ENCODE measurements around the gene TANC1. TPM values are rescaled to one million over a fixed set of nuclear protein-coding genes. Genes with fewer than 3 reads are reported as not detected.

TANC1 gene
- total RNA-seq, 1 experiment from 2014 or later = 2.5 TPM

- TF ChIP-seq CTCF (conservative IDR thresholded peaks at IDR 0.05) = no peak
- H3K4me1 Mint-ChIP-seq = peaks cover 13 to 16% of the 10 kb centered on the region in 2 experiments
Measured at GRCh38 chr2:159155320-159155719, 186.9 kb downstream of the TANC1 start.

More at GRCh38 chr2:159155320-159155719, 186.9 kb downstream of the TANC1 start:
- Histone ChIP-seq H4K5ac (ENCODE audit: insufficient read length, low read depth, low read length) (no peak overlapping the region), H3K27ac (ENCODE audit: insufficient read length, low read depth, low read length) (no peak overlapping the region), H3T11ph (ENCODE audit: low read length) (no peak overlapping the region), H2BK15ac (ENCODE audit: low read depth, low read length) (no peak overlapping the region), H3K9ac (ENCODE audit: extremely low read depth, insufficient read length, low read length) (no peak overlapping the region), H4K91ac (ENCODE audit: insufficient read length, low read depth, low read length) (no peak overlapping the region), H2BK12ac (ENCODE audit: insufficient read length, low read depth, low read length) (no peak overlapping the region), H2AFZ (ENCODE audit: low read length) (no peak overlapping the region), H3K18ac (ENCODE audit: insufficient read length, low read depth, low read length) (no peak overlapping the region), H3K79me2 (ENCODE audit: insufficient read depth, low read length) (no peaks in the 10 kb centered on the region), H3K27me3 (ENCODE audit: insufficient read depth, low read length) (no peaks in the 10 kb centered on the region), H3K14ac (ENCODE audit: insufficient read depth, low read length) (no peak overlapping the region), H3K9me3 (ENCODE audit: control insufficient read depth, low read depth, low read length) (no peaks in the 10 kb centered on the region), H2BK120ac (ENCODE audit: low read depth, low read length, poor library complexity, severe bottlenecking) (no peak overlapping the region), H3K4me1 (ENCODE audit: insufficient read depth, low read length) (no peaks in the 10 kb centered on the region), H3K23ac (ENCODE audit: insufficient read length, low read depth, low read length) (no peak overlapping the region), H4K8ac (replicated peaks; ENCODE audit: insufficient read length, low read depth, low read length) (no peak overlapping the region), H3K4me2 (ENCODE audit: insufficient read depth, insufficient read length, low read length) (no peak overlapping the region), H3K56ac (ENCODE audit: insufficient read length, low read depth, low read length) (no peak overlapping the region), H3K79me1 (ENCODE audit: insufficient read depth, low read depth, low read length, poor library complexity, severe bottlenecking) (no peaks in the 10 kb centered on the region), H2BK5ac (ENCODE audit: insufficient read length, low read length) (no peak overlapping the region), H3K4ac (ENCODE audit: low read depth, low read length) (no peak overlapping the region), H2AK5ac (ENCODE audit: insufficient read length, low read length) (no peak overlapping the region), H4K20me1 (ENCODE audit: control insufficient read depth, insufficient read depth, insufficient read length) (no peaks in the 10 kb centered on the region), H2BK20ac (ENCODE audit: low read depth, low read length, poor library complexity, severe bottlenecking) (no peak overlapping the region), H3K23me2 (ENCODE audit: insufficient read length, low read depth, low read length, poor library complexity, severe bottlenecking) (no peaks in the 10 kb centered on the region)
- no peak overlapping the region for H3K4me3 Mint-ChIP-seq
- no peaks in the 10 kb centered on the region for H3K36me3 Mint-ChIP-seq (ENCODE audit: insufficient read depth in 1 of 3, low read depth in 3 of 3)
- no CpG with 5 or more reads among the region's 6 CpGs for WGBS (ENCODE audit: extremely low coverage, insufficient read length, low lambda C conversion rate)
- peak; percentile 58 for DNase-seq
- no peaks in the 10 kb centered on the region for H3K9me3 Mint-ChIP-seq
- H3K27me3 Mint-ChIP-seq (ENCODE audit: low read depth) = no peaks in the 10 kb centered on the region; the same call in 1 of the 2 replicates
- H3K27ac Mint-ChIP-seq = no peak overlapping the region
